ENCODE results near the gene GPR37L1. TPM values are rescaled to one million over a fixed set of nuclear protein-coding genes. Genes with fewer than 3 reads are reported as not detected.
A peak's percentile ranks its signal among the peaks of the same experiment; 100 is the strongest.

Gene GPR37L1
- total and polyA plus RNA-seq, 10 of the 15 experiments (the other 5 are each of a cell fraction or from before 2014, with no cell fraction given): under 0.01 to 0.08 (median 0.02) TPM; not detected in 5

- TF ChIP-seq EED (IDR thresholded peaks at IDR 0.05; ENCODE audit: low read depth): peak; percentile 82
- TF ChIP-seq CTCF (IDR thresholded peaks at IDR 0.05 in 2 of 3, conservative IDR thresholded peaks at IDR 0.05 in 1 of 3; ENCODE audit: control insufficient read depth in 2 of 3, extremely low read depth in 1 of 3, insufficient read depth in 1 of 3, low read depth in 3 of 3, low read length in 3 of 3): peak; percentile 43 to 70 (median 49)
- no peak for TF ChIP-seq RAD51 (IDR thresholded peaks at IDR 0.05)
- peak; percentile 77; the same call in 1 of the 2 replicates for TF ChIP-seq CHD1 (IDR thresholded peaks at IDR 0.05; ENCODE audit: low read depth, low read length)
- no peak for TF ChIP-seq RCOR1 (conservative IDR thresholded peaks at IDR 0.05; ENCODE audit: low read depth, low read length)
- TF ChIP-seq NR2C1 (IDR thresholded peaks at IDR 0.05): 0 out of 2 replicates have a peak, but pooled peaks have one; percentile 33
- 0 out of 2 replicates have a peak, but pooled peaks have one; percentile 43 for TF ChIP-seq PAX5 (IDR thresholded peaks at IDR 0.05; ENCODE audit: borderline replicate concordance, low read depth, low read length)
- TF ChIP-seq CBX3 (IDR thresholded peaks at IDR 0.05; ENCODE audit: borderline replicate concordance, low read depth): no peak
- TF ChIP-seq NKRF (conservative IDR thresholded peaks at IDR 0.05): 0 out of 2 replicates have a peak, but pooled peaks have one; percentile 73
- TF ChIP-seq MYB (IDR thresholded peaks at IDR 0.05; ENCODE audit: borderline replicate concordance, low read depth, low read length): 0 out of 2 replicates have a peak, but pooled peaks have one; percentile 17
- TF ChIP-seq IKZF2 (IDR thresholded peaks at IDR 0.05): peak; percentile 72 to 78; a peak in 3 of 4 replicates
- no peak for TF ChIP-seq ZNF274 (IDR thresholded peaks at IDR 0.05; ENCODE audit: insufficient read depth, insufficient read length)
- TF ChIP-seq MAX (IDR thresholded peaks at IDR 0.05; ENCODE audit: low read depth, low read length): peak; percentile 15; the same call in 1 of the 2 replicates
- TF ChIP-seq SIN3A (IDR thresholded peaks at IDR 0.05; ENCODE audit: low read depth, low read length): no peak
- no peak for TF ChIP-seq TCF3 (IDR thresholded peaks at IDR 0.05; ENCODE audit: borderline replicate concordance, insufficient read depth, low read depth, low read length)
- peak; percentile 56 for TF ChIP-seq MEF2B (IDR thresholded peaks at IDR 0.05; ENCODE audit: partially characterized antibody, poor library complexity, severe bottlenecking)
- TF ChIP-seq SMARCA5 (IDR thresholded peaks at IDR 0.05): peak; percentile 95
- TF ChIP-seq E2F4 (IDR thresholded peaks at IDR 0.05; ENCODE audit: low read depth, low read length): no peak
- peak; percentile 63 for TF ChIP-seq DPF2 (IDR thresholded peaks at IDR 0.05)
- TF ChIP-seq YY1 (IDR thresholded peaks at IDR 0.05; ENCODE audit: low read depth, low read length): peak; percentile 69
- no peak for TF ChIP-seq MYC (IDR thresholded peaks at IDR 0.05; ENCODE audit: insufficient read depth, insufficient read length, insufficient replicate concordance, low read length, severe bottlenecking)
- no peak for TF ChIP-seq WRNIP1 (IDR thresholded peaks at IDR 0.05; ENCODE audit: borderline replicate concordance, low read depth, low read length)
- no peak for TF ChIP-seq HDAC6 (IDR thresholded peaks at IDR 0.05; ENCODE audit: unreplicated experiment)
- TF ChIP-seq MXI1 (IDR thresholded peaks at IDR 0.05; ENCODE audit: low read depth, low read length): peak; percentile 53; the same call in 1 of the 2 replicates
- TF ChIP-seq EP300 (IDR thresholded peaks at IDR 0.05; ENCODE audit: borderline replicate concordance in 1 of 2, control insufficient read depth in 1 of 2, low read depth in 2 of 2, low read length in 2 of 2): no peak
- TF ChIP-seq CREB1 (IDR thresholded peaks at IDR 0.05; ENCODE audit: low read depth): no peak
Observed at GRCh38 chr1:202158810-202159533, 36.3 kb downstream of the GPR37L1 start (continued).
